CD4-positive, alpha-beta T cell treated with Interleukin-6 at 100 ng/mL for 8 hours (primary cell): ENCODE results near the gene BLVRA.
A peak's percentile ranks its signal among the peaks of the same experiment; 100 is the strongest.
"Not testable (repeated sequence)": the region's sequence is repeated elsewhere in the genome, so short reads cannot be mapped to it uniquely, and the experiment has no call there.

ENCODE experiments used
- DNase-seq: peaks from one replicate; pipeline ENCODE4 v3.0.0-alpha.2; 2020; ENCODE audit warnings: mixed read lengths, low spot score

The BLVRA gene, protein sequence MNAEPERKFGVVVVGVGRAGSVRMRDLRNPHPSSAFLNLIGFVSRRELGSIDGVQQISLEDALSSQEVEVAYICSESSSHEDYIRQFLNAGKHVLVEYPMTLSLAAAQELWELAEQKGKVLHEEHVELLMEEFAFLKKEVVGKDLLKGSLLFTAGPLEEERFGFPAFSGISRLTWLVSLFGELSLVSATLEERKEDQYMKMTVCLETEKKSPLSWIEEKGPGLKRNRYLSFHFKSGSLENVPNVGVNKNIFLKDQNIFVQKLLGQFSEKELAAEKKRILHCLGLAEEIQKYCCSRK

DNA sequence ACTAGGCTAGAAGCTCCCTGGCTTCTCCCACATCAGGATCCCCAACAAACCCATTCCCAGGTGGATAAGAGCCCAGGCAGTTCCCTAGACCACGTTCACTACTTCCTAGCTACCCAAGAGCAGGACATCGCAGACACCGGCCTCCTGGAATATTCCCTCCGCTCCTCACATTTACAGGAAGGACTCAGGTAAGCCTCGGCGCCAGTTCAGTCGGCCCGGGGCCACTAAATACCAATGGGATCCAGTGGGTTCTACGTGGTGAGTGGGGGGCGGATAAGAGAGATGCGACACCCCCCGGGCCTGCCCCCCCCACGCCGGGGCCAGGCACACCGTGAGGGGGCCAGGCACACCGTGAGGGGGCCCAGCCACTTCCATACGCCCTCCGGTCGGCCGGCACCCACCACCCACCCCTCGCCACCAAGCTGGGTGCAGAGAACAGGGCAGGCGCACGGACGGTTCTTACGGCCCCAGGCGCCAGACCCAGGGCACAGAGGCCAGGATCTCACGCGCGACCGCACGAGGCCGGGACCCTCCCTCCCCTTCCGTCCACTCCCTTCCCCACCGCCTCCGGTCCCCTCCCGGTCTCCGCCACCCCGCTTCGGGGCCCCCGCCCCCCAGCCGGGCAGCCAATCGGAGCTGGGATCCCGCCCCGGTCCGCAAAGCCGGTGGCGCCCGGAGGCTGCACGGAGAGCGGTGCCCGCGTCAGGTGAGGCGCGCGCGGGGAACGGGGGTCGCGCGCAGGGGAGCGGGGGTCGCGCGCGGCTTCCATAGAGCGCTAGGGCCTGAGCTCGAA, at the start of gene BLVRA:
BLVRA (plus strand) TSS at position 652 of the 793 bp plus-strand sequence. CDS start 12,479 bp downstream, outside the sequence.
- peak; percentile 63 for DNase-seq

DNA sequence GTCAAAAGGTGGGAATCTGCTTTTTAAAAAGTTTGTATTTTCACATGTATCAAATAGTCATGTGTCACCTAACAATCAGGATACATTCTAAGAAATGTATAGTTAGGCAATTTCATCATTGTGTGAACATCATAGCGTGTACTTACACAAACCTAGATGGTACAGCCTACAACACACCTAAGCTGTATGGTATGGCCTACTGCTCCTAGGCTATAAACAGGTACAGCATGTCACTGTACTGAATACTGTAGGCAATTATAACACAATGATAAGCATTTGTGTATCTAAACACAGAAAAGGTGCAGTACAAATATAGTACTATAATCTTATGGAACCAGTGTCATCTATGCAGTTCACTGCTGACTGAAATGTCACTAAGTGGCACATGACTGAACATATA, 47.0 kb upstream of the BLVRA start:
- no peak for DNase-seq

DNA sequence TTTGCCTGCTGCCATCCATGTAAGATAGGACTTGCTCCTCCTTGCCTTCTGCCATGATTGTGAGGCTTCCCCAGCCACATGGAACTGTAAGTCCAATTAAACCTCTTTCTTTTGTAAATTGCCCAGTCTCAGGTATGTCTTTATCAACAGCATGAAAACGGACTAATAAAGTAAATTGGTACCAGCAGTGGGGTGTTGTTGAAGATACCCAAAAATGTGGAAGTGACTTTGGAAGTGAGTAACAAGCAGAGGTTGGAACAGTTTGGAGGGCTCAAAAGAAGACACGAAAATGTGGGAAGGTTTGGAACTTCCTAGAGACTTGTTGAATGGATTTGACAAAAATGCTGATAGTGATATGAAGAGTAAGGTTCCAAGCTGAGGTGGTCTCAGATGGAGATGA, 42.5 kb upstream of the BLVRA start:
- DNase-seq: not testable (repeated sequence)

DNA sequence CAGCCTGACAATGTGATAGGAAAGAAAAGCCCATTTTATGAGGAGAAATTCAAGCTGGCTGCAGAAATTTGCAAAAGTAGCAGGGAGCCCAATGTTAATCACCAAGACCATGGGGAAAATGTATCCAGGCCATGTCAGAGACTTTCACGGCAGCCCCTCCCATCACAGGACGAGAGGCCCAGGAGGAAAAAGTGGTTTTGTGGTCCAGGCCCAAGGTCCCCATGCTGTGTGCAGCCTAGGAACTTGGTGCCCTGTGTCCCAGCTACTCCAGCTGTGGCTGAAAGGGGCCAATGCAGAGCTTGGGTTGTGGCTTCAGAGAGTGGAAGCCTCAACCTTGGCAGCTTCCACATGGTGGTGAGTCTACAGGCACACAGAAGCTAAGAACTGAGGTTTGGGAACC, 41.9 kb upstream of the BLVRA start:
- DNase-seq: no peak

DNA sequence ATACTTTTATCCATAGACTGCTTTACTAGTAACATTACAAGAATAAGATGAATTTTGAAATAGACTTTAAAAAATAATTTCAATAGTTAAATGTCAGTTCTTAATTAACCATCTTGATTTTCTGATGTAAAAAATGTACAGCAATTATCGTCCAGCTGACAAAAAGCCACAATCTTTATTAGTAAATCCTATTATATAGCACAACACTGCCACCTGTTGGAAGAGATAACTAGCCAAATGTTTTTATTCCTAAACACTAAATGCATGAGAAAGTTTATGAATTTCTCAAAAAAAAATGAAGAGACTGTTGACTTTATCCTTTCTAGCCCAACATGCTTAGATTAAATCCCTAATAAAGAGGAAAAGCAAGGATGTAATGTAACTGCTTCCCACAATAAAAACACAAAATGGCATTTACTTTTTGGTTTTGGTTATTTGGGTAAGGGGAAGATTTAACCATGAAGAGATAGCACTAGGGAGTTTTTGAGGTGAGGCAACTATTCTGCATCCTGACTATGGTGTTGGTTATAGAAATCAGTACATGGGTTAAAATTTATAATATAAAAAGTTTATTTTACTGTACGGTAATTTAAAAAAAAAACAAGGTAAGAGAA, 37.2 kb upstream of the BLVRA start:
- peak; percentile 48 for DNase-seq

DNA sequence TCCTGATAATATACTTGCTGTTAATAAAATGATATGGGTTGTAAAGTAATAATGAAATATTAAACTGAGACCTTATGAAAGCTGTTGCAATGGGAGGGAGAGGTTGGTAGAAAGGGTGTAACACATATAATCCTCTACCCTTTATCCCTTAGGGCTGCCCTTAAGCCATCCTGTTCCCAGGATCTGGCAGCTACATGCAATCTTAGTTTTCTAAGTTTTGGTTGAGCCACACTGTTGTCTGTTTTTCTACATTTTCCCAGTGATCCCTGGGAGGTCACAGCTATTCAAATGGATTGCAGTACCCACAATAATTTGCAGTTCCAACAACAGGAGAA, 35.5 kb upstream of the BLVRA start:
- DNase-seq: no peak

DNA sequence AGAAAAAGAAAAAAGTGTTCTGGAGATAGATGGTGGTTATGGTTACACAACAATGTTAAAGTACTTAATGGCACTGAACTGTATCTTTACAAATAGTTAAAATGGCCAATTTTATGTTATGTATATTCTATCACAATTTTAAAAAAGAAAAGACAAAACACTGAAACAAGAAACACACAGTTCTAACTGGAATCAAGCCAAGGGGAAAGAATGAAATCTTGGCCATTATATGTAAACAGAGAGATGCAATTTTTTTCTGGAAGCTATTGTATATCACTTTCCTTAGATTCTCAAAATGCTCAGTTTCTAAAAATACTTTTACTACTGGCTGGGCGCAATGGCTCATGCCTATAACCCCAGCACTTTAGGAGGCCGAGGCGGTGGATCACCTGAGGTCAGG, 33.2 kb upstream of the BLVRA start:
- DNase-seq: no peak

DNA sequence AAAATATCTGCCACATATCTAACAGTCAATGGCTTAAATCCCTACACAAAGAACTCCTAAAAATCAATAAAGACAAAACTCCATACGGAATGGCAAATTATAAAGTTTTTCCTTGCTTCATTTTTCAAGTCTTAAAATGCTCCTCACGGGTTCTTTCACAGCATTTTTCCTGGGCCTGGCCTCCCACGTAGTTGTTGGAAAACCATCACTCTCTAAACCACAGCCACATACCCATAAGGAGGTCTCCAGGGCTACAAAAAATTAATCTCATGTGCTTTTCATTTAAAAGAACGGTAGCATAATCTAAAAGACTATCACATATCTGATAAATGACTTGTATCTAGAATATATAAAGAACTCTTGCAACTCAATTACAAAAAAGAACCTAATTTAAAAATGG, 32.0 kb upstream of the BLVRA start:
- DNase-seq: no peak

DNA sequence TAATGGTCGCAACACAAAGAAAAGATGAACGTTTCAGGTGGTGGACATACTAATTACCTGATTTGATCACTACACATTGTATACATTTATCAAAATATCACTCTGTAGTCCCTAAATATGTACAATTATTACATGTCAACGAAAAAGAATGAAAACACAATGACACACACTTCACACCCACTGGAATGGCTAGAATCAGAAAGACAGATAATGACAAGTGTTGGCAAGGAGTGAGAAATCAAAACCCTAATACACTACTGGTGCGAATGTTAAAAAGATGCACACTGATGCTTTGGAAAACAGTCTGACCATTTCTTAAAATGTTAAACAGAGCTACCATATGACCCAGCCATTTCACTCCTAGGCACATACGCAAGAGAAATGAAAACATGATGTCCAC, 31.5 kb upstream of the BLVRA start:
- no peak for DNase-seq

DNA sequence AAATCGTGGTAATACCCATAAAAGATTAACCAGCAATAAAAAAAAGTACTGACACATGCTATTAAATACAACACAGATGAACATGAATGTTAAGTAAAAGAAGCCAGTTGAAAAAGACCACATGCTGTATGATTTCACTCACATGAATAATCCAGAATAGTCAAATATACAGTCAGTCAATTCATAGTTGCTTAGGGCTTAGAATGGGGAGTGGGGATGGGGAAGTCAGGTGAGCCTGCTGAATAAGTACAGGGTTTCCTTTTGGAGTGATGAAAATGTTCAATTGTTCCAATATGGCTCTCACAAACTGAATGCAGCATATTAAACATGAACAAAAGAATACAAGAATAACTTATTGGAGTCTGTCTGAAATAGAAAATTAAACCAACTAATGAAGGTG, 31.0 kb upstream of the BLVRA start:
- no peak for DNase-seq

DNA sequence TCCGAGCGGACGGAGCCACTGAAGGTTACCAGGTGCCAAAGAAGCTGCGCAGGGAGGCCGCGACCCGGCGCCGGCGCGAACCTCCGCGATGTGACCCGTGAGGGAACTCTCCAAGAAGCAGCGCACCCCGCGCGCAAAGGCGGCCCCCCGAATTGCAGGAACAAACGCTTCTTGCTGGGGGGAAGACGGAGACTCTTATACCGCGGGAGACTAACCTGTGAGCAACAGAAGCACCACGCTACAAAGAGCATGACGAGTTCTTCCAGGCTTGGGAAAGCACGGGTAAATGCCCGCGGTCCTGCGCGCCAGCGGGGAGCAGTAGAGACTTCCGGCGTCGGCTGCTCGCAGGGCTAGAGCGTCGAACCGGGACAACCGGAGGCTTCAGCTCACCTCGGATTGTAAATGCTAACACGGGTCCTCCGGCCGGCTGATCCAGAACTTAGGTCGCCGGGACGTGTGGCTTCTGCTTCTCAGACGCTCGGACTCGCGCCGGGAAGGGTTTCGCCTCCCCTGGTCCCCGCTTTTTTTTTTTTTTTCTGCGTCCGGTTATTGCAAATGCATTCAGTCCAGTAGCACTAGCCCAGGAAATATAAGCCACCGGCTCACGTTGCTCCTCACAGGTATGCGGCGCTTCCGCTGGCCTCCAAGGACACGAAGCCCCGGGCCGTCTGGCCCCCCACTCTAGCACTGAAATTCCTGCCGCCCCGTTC, 29.1 kb upstream of the BLVRA start, which contains the start of gene COA1:
COA1 (minus strand) TSS at position 310 of the 710 bp plus-strand sequence. CDS start 80,909 bp downstream, outside the sequence.
- DNase-seq: peak; percentile 78

DNA sequence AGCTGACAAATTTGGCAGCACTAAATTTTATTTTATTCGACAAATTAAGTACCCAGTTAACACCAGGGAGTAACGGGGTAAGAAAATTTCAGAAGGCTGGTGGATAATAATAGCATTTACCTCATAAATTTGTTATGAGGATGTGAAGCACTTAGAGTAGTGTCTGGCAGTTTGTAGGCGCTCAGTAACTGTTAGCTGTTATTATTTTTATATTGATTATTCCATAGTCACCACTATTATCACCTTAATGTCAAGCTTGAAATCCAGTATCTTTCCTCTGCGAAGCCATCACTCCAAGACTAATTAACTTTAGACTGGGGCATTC, 28.6 kb upstream of the BLVRA start:
- DNase-seq: no peak

DNA sequence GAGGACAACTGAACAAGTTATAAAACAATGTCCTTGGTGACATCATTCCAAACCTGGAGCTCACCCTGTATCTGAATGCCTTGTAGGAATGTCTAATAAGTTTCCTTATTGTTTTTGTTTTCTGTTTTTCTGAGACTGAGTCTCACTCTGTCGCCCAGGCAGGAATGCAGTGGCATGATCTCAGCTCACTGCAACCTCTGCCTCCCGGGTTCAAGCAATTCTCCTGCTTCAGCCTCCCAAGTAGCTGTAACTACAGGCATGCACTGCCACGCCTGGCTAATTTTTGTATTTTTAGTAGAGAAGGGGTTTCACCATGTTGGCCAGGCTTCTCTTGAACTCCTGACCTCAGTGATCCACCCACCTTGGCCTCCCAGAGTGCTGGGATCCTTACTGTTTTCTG, 27.0 kb upstream of the BLVRA start:
- not testable (repeated sequence) for DNase-seq

DNA sequence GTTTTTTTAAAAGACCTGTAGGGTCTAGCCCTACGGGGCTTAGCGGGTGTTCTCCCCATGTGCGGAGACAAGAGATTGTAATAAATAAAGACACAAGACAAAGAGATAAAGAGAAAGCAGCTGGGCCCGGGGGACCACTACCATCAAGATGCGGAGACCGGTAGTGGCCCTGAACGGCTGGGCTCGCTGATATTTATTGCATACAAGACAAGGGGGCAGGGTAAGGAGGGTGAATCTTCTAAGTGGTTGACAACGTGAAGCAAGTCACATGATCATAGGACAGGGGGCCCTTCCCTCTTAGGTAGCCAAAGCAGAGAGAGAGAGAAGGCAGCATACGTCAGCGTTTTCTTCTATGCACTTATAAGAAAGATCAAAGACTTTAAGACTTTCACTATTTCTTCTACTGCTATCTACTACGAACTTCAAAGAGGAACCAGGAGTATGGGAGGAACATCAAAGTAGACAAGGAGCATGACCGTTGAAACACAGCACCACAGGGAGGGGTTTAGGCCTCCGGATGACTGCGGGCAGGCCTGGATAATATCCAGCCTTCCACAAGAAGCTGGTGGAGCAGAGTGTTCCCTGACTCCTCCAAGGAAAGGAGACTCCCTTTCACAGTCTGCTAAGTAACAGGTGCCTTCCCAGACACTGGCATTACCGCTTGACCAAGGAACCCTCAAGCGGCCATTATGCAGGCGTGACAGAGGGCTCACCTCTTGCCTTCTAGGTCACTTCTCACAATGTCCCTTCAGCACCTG, 23.7 kb upstream of the BLVRA start:
- not testable (repeated sequence) for DNase-seq

DNA sequence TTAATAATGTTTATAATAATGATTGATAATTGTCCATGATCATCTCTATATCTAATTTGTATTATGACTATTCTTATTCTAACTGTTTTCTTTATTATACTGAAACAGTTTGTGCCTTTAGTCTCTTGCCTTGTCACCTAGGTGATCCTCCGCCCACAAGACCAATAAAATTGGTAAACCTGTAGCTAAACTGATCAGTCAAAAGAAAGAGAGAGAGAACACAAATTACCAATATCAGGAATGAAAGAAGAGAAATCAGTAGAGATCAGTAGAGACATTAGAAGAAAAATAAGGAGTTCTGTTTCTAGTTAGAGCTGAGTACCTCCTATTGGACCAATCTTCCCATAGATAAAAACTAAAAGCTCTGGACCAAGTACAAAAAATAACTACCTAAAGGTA, 23.1 kb upstream of the BLVRA start:
- DNase-seq: no peak

DNA sequence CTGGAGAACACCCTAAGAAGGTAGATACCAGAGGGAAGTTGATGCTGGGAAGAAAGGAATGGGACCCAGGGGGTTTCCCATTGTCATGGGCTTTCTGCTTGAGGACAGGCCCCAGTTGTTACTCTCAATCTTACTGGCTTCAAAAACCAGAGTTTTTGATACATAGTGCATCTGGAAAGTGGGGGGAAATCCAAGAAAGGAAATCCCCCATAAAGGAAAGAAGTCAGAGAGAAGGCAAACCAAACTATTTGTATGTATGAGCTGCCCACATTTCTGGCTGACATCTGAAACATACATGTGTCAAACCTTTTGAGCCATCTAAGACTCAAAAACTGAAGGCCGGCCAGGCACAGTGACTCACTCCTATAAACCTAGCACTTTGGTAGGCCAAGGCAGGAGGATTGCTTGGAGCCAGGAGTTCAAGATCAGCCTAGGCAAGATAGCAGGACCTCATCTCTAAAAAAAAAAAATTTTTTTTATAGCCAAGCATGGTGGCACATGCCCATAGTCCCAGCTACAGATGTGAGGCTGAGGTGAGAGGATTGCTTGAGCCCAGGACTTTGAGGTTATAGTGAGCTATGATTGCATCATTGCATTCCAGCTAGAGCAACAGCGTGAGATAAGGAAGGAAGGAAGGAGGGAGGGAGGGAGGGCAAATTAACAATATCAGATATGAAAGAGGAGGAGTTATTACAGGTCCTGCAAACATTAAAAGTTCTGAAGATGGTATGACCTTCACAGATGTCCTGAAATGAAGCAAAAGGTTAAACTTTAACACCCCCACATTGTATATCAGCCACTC, 22.5 kb upstream of the BLVRA start:
- no peak for DNase-seq

DNA sequence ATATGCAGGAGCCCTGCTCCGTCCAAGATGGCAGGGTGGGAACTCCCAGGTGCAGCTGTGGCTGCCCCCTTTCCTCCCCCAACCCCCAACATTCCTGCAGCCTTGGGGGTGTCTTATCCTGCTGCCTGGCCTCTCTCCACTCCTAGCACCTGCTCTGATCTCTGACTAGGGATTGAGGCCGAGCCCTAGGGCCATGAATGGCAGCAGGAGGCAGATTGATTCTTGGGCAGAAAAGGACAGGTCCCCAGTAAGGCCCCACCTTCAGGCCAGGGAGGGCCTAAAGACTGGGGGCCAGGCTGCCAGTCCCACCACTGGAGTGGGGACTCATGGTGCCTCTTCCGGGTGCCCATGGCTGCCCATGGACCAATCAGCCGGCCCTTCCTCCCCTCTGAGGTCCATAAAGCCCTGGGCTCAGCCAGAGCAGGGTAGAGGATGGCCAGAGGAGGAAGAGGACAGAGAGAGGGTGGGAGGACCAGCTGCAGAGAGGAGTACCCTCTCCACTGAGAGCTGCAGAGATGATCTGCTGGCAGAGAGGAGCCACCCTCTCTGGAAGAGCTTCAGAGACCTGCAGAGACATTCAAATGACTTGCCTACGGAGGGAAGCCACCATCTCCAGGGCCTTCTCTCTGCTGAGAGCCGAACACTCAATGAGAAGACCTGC, 20.9 kb upstream of the BLVRA start:
- no peak for DNase-seq

DNA sequence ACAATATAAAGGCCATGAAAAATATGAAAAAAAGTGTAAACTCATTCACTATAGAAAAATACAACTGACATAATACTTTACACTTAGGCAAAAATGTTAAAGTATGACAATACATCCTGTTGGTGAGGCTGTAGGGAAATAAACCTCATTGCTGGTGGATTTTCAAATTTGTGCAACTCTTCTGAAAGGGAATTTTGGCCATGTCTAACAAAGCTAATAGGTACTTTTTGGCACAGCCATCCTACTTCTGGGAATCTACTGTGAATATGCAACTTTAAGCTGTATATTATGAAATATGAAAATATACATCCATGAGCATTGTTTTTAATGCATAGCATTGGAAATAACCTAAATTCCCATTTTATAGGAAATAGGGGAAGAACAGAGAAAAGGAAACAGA, 15.8 kb upstream of the BLVRA start:
- no peak for DNase-seq

DNA sequence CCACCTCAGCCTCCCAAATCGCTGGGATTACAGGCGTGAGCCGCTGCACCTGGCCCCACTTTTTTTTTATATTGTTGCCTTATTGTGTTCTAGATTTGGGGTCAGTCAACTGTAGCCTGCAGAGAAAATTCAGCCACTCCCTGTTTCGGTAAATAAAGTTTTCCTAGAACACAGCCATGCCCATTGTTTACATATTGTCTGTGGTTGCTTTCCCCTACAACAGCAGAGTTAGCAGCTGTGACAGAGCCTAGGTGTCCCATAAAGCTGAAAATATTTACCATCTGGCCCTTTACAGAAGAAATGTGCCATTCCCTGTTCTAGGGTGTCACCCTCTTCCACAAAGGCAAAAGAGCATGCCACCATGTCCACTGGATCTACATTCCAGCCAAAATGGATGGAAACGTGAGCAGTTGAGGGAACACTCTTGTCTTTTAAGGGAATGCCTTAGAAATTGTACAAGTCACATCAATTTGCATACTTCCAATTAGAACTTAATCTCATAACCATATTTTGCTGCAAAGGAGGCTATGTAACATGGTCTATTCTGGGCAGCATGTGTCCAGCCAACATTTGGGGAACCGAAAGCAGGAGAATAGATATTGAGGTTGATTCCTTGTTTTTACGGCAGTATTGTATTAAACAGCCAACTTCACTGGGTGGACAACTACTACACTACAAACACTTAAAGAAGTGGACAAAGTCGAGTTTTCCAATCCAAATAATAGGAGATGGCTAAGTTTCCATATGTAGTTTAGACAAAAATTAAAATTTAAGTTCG, 11.0 kb upstream of the BLVRA start:
- no peak for DNase-seq
